ENCODE results near the gene FCN1.

GRCh38 chr9:134964271-134965055 is 46.8 kb upstream of the FCN1 start:
- TF ChIP-seq REST (IDR thresholded peaks at IDR 0.05; ENCODE audit: insufficient read depth in 1 of 2, low read depth in 2 of 2, low read length in 2 of 2) (no peak), TAF1 (IDR thresholded peaks at IDR 0.05; ENCODE audit: borderline replicate concordance, insufficient read depth, low read length) (no peak), POLR2AphosphoS5 (IDR thresholded peaks at IDR 0.05; ENCODE audit: low read depth, low read length) (no peak), SIN3A (IDR thresholded peaks at IDR 0.05; ENCODE audit: borderline replicate concordance, insufficient read depth, low read length) (no peak), FOXP2 (optimal IDR thresholded peaks at IDR 0.05; ENCODE audit: borderline replicate concordance, extremely low read depth, extremely low read length, insufficient read depth) (no peak)

Measured in PFSK-1 (cell line).